Brain microvascular endothelial cell (primary cell): Measurements from ENCODE around the gene NAP1L1.

Source experiments
- DNase-seq: peaks from one replicate; pipeline ENCODE4 v3.0.0-alpha.2; 2020
- H3K27ac ChIP-seq: fragments of 250-450 bp; sonication (Bioruptor Pico); 2 replicates; pipeline ENCODE4 v1.5.1; 2020; ENCODE audit warnings: mild to moderate bottlenecking, moderate library complexity
- H3K27me3 ChIP-seq: fragments of 250-450 bp; sonication (Bioruptor Pico); replicated peaks from 2 replicates; pipeline ENCODE4 v1.5.1; 2020; ENCODE audit warnings: mild to moderate bottlenecking
- H3K36me3 ChIP-seq: fragments of 250-450 bp; sonication (Bioruptor Pico); replicated peaks from 2 replicates; pipeline ENCODE4 v1.5.1; 2020; ENCODE audit warnings: mild to moderate bottlenecking
- H3K4me3 ChIP-seq: 2 replicates; pipeline ENCODE4 v1.5.1; 2011; ENCODE audit warnings: low read depth, mild to moderate bottlenecking, control low read depth, low read length, moderate library complexity
- CTCF ChIP-seq: IDR thresholded peaks from 2 replicates; pipeline ENCODE4 v1.5.1; 2011; ENCODE audit warnings: low read depth, mild to moderate bottlenecking, moderate library complexity, low read length, control low read depth, inconsistent platforms; ENCODE audit errors: missing control alignments
- in situ Hi-C: cut with HindIII; loops from 2 replicates; pipeline ENCODE4 v1.10.0; 2017; ENCODE audit warnings: low sequenced_read_pairs, low pct_ligation_motif_present

NAP1L1 gene

GRCh38 chr12:76024942-76025600, 59.4 kb downstream of the NAP1L1 start:
- Histone ChIP-seq H3K27ac (peak overlapping the region; percentile 98), H3K4me3 (no peak overlapping the region), H3K36me3 (peaks cover 25% of the 10 kb centered on the region), H3K27me3 (no peaks in the 10 kb centered on the region)
- in situ Hi-C loops: loop anchor here (25.0 kb wide), 1 partner anchor 488 kb away; no protein-coding TSS in a partner anchor
- TF ChIP-seq CTCF: no peak
- peak; percentile 68 for DNase-seq

GRCh38 chr12:76024102-76024781, 60.2 kb downstream of the NAP1L1 start:
- in situ Hi-C loops: no loop called here
- TF ChIP-seq CTCF: peak; percentile 7
- Histone ChIP-seq H3K4me3 (no peak overlapping the region), H3K27ac (peak overlapping the region; percentile 98), H3K36me3 (peaks cover 16% of the 10 kb centered on the region), H3K27me3 (no peaks in the 10 kb centered on the region)
- peak; percentile 50 for DNase-seq

GRCh38 chr12:76023069-76023690, 61.3 kb downstream of the NAP1L1 start:
- Histone ChIP-seq H3K4me3 (no peak overlapping the region), H3K27ac (peak overlapping the region; percentile 99), H3K27me3 (no peaks in the 10 kb centered on the region), H3K36me3 (peaks cover 6% of the 10 kb centered on the region)
- in situ Hi-C loops: no loop called here
- DNase-seq: no peak
- TF ChIP-seq CTCF: no peak

- in situ Hi-C loops: no loop called here
- TF ChIP-seq CTCF: no peak
- peak overlapping the region; percentile 99 for H3K27ac ChIP-seq
- H3K36me3 ChIP-seq: peaks cover 3% of the 10 kb centered on the region
- H3K4me3 ChIP-seq: no peak overlapping the region
- no peaks in the 10 kb centered on the region for H3K27me3 ChIP-seq
- DNase-seq: no peak
Measured at GRCh38 chr12:76022506-76022905, 62.0 kb downstream of the NAP1L1 start.

GRCh38 chr12:76020731-76021672, 63.5 kb downstream of the NAP1L1 start:
- no peaks in the 10 kb centered on the region for H3K36me3 ChIP-seq
- H3K27ac ChIP-seq: peak overlapping the region; percentile 99
- no peaks in the 10 kb centered on the region for H3K27me3 ChIP-seq
- TF ChIP-seq CTCF: no peak
- in situ Hi-C loops: no loop called here
- peak; percentile 98 for DNase-seq
- no peak overlapping the region for H3K4me3 ChIP-seq
